GM19324 (cell line): ENCODE measurements around the gene TBATA.

Experiments
- ATAC-seq: cut with Tn5 transposase; IDR thresholded peaks from one replicate; pipeline ENCODE4 v1.9.1; 2021; ENCODE audit warnings: mild to moderate bottlenecking, moderate library complexity; ENCODE audit not compliant: unreplicated experiment, low FRiP score

Gene TBATA, protein sequence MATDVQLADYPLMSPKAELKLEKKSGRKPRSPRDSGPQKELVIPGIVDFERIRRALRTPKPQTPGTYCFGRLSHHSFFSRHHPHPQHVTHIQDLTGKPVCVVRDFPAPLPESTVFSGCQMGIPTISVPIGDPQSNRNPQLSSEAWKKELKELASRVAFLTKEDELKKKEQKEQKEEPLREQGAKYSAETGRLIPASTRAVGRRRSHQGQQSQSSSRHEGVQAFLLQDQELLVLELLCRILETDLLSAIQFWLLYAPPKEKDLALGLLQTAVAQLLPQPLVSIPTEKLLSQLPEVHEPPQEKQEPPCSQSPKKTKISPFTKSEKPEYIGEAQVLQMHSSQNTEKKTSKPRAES

DNA sequence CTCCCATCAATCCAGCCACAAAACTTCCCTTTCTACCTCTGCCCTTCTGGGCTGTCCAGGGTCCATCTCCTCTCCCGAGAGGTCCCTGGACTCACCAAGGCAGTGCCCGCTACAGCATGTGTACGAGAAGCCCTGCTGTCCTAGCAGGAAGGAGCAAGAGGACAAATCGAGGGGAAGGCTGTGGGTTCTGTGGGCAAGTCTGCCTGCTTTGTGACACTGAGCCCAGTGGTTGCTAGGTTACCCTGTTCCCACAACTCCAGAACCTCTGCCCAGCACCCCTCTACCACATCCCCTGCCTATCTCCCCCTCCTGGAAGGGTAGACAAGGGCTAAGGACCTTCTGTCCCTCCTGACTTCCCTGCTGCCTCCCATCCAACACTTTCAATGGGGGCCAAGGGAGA, at the start of gene TBATA:
TSS of gene TBATA (minus strand) at position 188 of the 400 bp plus-strand sequence. CDS start 1,998 bp downstream, outside the sequence.
- no peak for ATAC-seq

DNA sequence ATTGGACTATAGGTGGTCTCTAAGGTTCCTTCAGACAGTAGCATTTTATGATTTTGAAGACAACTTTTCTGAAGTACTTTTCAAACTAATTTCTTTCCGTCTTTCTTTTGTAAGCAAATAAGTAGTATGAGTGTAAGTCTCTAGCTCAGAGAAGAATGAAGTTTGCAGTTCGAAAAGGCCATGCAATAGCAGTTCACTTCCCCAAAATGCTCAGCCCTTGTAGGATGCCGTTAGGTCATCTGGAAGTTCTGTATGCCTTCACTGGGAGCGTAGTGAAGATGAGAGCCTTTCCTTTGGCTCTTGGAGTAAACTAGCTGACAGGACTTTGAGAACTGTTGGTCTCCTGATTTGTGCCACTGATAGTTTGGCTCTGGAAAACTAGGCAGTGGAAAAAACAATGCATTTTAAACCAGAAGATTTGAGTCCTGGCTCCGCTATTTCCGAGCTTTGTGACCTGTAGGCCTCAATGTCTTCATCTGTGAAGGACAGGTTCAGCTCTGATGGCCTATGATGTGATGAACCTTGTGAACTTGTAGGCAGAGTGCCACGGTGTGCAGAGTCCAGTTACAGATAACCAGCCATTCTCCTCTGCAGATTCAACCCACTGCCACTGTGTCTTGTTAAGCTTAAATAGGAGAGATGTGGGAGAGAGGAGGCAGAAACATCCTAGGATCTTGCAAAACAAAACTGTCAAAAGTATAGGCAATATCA, 49.4 kb upstream of the TBATA start:
- no peak for ATAC-seq

DNA sequence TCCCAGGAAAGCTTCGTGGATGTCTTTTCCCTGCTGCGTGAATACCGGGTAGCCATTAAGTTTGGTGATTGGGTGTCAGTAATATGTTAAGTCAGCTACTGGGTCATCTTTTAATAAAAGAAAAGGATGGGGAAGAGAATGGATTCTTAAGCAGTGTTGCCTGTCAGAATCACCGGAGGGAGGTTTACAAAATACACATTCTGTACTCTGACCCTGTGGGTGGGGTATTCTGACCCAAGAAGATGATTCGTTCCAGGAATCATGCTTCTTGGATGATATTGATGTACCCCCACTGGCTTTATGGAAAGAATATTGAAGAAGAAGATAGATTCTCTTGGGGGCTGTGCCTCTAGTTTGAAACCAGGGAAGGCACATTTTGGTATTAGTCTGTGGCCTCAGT, 48.8 kb upstream of the TBATA start:
- ATAC-seq: no peak

DNA sequence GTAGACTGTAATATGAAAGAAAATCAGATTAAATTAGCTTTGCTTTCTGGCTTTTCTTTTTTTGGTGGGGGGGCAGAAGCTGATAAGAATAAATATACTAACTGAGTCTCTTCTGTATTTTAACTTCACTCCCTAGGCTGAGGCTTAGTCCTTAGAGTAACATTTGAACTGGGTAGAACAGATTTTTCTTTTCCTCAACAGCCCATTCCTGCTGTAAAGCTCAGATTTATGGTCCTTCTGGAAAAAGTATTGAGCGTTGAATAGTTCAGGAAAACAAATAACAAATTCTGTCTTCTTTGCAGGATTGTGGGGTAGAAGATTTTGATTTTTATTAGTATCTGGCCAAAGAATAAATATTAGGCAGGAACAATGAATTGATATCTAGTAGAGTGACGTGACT, 48.4 kb upstream of the TBATA start:
- ATAC-seq: no peak

DNA sequence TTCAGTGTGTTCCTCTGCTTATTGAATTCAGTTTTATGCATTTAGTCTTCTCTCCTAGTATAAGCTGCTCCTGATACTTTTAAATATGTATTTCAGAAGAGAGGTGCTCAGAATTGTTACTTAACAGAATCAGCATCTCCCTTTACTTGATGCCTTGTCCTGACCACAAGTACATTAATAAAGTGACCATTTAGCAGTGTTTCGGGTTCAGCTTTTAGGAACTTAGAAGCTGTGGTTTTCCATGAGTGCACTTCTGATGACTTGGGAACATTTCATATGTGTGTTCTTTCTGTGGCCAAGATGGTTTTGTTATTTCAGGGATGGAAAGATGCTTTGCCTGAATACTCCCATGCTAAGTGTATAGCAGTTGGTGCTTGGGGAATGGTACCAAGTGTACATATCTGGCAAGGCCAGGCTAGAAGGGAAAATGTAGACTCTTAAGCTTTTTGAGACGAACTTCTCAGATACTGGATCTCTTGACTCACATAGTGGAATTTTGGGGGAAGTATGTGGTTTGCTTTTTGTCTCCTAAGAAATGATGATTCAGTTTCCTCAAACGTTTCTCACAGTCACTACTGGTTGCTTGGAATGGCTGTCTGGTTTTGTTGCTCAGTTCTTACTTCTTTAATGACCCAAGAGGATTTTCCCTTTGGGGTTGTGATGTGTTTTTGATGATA, 47.8 kb upstream of the TBATA start:
- no peak for ATAC-seq

DNA sequence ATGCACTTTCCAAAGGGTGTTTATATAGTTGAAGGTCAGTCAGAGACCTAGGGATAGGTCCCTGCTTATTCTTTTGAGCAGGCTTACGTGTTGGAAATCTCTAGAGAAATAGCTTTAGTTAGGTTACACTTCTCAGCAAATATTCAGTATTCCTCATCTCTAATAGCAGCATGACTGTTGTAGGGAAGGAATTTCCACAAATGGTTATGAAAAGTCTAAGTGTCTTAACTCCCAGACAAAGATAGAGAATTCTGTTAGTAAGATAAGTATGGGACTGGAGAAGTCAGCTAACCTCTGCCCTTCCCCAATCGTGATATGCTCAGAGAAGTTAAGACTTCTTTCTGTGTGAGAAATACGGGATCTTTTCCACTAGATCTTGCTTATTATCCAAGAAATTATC, 47.0 kb upstream of the TBATA start:
- ATAC-seq: no peak

DNA sequence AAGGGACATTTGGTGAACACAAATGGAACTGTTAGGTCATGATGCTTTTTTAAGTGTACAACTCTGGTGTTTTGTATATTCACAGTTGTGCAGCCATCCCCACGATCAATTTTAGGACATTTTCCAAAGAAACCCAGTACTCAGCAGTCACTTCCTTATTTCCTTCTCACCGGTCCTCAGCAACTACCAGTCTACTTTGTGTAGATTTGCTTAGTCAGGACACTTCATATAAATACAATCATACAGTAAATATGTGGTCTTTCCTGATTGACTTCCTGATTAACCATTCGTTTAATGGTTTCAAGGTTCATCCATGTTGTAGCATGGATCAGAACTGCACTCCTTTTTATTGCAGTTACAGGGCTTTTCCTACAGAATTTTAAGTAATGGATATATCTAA, 45.0 kb upstream of the TBATA start:
- no peak for ATAC-seq

DNA sequence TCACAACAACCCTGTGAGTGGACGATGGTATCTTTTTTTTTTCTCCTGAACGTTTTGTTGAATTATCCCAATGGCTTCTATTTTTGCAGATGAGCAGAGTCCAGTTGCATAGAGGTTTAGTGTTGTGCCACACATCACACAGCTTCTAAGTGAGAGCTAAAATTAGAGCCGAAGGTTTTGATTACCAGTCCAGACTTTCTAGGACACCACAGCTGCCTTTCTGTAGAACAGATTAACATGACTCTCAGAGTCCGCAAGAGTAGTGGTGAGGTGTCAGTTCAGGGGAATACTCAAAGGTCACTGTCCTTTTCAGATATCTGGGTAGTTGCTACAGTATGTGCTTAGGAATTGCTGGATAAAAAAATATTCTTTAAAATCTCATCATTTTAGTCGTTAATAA, 44.4 kb upstream of the TBATA start:
- no peak for ATAC-seq

DNA sequence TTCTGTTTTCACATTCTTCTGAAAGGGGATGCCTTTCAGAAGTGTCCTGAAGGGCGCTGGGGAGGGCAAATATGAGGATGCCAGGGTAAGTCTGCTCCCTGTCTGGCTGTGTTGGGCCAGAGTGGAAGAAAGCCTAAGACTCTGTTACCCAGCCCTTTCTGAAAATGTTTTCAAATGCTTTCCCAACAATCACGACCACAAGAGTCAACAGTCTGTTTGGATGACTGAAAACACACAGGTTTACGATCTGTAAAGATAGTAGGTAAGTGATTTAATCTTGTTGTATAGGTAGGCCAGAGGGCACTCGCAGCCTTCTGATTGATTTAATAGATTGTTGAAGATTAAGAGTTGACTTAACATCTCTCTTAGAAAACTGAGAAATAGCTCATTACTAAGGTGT, 43.7 kb upstream of the TBATA start:
- no peak for ATAC-seq

DNA sequence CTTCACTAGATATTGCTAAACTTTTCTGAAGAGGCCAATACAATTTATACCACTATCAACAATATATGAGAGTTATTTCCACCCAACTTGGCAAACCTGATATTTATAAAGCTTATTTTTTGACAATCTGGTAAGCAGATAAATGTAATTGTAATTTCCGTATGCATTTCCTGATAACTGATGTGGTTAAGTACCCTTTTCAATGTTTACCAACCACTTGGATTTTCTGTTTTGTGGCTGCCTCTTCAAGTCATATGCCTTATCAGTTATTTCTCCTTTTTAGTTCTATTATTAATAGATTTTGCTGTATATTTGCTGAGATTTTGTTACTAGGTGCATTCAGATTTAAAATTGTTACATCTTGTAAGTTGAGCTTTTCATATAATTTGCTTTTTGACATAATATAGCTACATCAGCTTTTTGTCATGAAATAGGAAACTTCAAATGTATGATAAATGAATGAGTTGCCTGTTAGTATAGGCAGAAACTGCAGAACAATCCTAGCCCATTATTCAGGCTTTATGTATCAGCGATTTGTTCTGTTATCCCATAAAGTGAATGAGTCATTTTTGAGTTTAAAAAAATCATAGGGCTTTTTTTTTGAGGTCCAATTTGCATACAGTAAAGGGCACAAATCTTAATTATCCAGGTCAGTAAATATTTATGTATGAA, 42.0 kb upstream of the TBATA start:
- no peak for ATAC-seq

DNA sequence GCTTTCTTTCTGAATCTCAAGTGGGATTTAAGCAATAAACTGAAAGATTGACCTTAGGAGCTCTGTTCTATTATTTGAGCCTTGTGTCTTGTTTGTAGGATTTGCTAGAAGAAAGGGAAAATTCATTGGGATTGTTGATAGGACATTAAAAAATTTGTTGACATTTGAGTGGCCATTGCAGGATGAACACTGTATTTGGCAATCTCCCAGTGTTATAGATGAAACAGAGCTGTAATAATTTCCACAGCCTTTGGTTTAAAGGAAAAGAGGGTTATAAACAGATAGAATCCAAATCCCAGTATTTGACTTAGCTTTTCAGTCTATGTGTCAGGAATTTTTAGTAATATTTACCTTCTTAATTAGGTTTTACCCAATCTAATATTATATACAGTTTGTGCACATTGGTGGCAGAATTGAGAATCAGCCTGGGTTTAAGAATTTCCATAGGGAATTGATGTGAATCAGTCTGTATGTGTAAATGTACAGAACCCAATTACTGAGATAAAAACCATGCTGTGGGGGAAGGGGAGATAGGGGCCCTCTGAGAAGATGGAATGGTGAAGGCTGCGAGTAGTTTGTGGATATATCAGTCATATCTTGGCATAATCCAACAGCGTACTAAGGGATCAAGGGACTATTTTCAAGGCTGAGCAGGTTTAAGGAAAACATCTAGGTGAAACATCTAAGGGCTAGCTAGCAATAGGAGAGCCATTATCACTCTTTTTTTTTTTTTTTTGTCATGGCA, 37.1 kb upstream of the TBATA start:
- no peak for ATAC-seq

DNA sequence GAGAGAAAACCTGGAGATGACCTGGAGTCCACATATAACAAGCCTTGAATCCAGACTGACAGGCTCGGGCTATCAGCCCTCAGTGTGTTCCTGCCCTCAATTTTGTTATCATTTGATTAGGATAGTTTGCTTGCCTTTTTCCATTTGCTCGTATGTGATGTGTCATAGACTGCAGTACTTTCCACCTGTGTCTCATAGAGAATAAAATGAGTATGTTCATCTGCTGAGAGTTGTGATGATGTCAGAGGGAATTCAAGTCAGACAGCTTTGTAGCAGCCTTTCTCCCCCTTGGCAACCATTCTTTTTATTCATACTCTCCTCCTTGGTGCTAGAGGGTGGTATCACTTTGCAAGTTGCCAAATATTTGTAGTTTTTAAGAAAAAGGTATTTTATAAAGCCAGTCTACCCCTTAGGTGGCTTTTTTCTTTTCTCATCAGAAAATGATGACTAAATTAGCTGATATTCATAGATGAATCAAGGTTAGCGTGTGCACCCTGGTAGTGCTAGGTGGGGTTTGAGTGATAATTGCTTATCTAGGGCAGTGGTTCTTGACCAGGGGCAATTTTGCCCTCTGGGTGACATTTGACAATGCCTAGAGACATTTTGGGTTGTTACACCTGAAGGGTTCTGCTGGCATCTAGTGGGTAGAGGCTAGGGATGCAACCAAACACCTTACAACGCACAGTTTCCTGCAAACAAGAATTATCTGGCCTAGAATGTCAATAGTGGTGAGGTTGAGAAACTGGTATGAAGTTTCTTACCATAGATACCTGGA, 36.0 kb upstream of the TBATA start:
- no peak for ATAC-seq

DNA sequence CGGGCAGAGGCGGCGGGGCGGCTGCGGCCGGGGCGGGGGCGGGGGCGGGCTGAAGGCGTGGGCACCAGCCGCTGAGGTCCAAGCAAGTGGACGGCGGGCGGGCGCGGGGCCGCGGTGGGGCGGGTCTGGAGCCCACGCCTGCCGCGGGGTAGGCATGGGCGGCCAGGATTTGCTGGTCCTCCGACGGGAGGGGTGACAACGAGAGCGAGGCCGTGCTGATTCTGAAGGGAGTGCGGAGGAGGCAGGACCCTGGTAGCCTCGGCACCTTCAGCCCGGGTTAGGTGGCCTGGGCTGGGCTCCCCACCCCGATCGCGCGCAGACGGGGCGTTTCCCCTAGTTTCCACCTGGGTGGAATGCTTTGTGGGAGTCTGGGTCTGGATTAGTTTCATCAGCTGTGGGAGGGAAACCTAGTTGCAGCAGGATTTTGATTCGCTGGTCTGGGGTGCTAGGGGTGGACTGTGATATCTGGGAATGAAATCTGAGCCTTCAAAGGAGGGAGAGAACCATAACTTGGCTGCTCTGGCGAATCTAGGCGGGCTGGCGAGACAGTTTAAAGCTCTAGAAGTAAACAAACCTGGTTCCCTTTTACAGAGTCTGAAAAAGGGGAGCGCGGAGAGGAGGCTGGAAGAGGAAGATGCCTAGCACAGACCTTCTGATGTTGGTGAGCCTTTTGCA, 31.2 kb upstream of the TBATA start:
- peak; percentile 49 for ATAC-seq

DNA sequence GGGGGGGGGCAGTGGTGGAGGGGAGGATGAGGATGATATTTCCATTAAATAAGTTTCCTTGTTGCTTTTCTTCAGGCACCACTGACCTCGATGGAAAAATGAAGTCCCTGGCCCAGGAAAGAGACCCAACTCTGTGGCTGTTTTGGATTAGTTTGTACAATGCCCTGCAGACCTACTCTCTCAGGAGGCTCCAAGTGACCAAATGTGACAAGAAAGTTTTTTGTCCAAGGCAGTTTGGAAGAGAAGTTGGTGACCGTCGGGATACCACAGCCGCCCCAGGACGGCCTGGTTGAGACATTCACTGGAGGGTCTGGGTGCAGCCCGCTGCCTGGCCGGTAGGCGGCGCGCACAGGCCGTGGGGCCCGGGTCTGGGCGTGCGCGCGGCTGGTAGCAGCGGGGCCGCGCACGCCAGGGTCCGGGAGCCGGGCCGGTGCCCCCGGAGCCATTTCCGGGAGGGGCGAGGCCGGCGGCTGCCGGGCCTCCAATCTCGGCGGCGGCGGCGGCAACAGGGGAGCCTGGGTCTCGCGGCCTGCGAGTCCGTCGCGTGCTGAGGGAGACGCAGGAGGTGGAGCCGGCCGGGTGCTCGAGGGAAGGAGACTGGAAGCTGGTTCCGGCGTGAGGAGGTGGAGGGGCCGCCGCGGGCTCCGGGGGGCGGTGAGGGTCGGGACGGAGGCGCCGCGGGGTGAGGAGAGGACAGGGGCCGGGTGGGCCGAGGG, 30.5 kb upstream of the TBATA start, which contains the start of gene SGPL1:
TSS of gene SGPL1 (plus strand) at position 445 of the 716 bp plus-strand sequence. CDS start 906 bp downstream, outside the sequence.
- peak; percentile 92 for ATAC-seq

DNA sequence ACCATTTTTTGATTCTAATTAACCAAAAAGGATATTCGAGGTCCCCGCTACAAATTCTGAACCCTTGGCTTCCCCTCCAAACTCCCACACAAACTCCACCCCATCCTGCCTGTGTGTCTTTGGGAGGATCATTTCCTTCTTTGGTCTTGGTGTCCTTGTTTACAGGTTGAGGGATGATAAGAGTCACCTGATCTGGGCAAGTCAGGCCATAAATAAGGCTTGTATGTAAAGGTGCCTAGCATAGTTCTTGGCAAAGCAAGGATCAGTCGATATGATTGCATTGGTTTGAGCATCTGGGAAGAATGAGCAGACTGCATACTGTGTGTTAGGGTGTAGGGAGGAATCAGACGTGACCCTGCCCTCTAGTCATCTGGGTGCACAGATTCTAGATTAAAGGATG, 28.9 kb upstream of the TBATA start:
- ATAC-seq: no peak

DNA sequence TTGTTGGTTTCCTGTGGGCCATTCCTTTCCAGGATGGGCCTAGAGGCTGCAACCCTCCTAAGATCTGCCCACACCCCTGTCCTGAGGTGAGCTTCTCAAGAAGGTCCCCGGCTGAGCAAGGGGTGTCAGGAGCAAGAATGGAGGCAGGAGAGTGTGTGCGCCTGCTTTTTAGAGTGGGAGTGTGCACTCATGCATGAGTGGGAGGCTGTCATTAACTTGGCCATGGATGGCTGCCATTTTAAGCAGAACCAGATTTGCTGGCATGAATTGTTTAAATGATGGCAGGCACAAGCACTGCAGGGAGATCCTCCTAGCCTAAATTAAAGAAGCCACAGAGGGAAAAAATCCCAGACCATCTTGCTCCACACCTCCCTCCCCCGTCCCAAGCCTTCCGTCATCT, 27.6 kb upstream of the TBATA start:
- ATAC-seq: no peak

DNA sequence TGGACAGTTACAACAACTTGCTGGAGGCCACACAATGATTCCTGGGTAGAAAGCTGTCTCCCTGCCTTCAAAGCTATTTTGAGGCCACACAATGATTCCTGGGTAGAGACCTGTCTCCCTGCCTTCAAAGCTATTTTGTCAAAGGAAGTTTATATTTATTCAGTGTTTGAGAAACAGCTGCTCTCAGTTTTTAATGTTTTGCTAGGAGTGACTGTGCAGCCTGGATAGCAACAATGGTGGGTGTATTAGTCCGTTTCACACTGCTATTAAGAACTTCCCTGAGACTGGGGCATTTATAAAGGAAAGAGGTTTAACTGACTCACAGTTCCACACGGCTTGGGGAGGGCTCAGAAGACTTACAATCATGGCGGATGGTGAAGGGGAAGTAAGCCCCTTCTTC, 26.7 kb upstream of the TBATA start:
- ATAC-seq: no peak

DNA sequence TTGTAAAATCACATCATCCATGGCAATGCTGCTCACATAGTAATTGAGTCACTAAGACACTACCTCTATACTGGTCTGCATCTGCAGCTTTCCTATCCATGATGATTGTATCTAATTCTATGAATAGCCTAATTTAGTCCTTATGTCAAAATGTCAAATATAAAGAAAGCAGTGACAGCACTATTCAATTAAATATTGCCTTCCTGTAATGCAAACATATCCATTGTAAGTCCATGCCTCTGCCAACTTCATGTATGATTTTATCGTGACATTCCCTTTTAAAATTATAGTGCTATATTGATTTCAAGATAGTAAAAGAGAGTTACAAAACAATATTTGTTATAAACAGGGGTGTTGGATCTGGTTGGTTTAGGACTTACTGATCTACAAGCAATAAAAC, 25.8 kb upstream of the TBATA start:
- ATAC-seq: no peak
